ENCODE data around the gene TMOD3.
A peak's percentile ranks its signal among the peaks of the same experiment; 100 is the strongest.

TMOD3 gene

DNA sequence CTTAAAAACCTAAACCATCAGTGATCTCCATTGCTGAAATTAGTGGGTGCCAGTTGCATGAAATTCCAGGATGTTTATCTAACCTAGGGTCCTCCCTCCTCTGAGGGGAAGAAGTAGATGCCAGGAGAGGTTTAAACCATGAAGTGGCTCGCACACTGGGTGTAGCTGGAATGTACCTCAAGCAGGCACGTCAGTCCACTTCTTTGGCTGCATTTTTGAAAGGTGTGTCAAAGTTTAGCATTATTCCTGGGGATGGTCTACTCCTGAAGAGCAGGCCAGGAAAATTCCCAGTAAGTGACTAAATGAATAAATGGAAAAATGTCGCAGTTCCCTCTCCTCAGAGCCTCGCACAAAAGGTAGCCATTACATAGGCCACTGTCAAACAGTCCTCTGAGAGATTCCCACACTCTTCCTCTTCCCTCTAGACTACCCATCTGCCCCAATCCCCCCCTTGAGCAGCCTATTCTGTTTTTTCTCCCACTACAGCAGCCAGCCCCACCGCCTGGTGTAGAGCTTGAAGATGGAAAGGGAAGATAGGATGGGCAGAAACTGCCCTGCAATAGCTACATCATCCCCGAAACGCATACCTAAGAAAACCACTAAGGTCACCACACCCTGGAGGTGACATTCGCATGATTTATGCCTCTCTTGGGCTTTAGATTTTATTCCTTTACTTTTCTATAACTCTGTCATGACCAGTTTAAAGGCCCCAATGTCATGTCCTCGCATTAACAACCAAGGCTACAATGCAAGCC lies 655 bp upstream of the TMOD3 start:
- peak; percentile 15 for DNase-seq

GRCh38 chr15:51830276-51830806 lies 888 bp downstream of the TMOD3 start:
- peak; percentile 30 for DNase-seq

- DNase-seq = no peak
Observed at GRCh38 chr15:51833772-51834171, 4.3 kb downstream of the TMOD3 start.

DNA sequence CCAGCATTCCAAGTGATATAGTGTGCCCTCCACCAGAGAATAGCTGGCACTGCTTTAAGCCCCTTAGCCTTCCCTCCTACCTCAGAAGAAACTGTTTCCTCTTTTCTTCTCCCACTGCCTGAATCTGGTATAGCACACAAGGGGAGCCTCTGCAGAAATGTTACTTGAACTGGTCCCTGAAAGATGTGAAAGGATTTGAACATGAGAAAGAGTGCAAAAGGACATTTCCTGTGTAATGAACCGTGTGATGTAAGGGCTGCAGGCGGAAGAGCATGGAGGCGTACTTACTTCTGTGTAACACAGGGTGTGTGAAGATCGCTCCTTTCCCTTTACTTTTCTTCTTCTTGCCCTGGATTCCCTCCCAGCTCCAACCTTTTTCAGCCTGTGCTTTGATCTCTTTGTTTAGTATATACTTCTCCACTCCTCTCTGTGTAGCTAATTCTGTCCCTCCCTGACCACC lies 8.4 kb downstream of the TMOD3 start:
- DNase-seq = no peak

DNA sequence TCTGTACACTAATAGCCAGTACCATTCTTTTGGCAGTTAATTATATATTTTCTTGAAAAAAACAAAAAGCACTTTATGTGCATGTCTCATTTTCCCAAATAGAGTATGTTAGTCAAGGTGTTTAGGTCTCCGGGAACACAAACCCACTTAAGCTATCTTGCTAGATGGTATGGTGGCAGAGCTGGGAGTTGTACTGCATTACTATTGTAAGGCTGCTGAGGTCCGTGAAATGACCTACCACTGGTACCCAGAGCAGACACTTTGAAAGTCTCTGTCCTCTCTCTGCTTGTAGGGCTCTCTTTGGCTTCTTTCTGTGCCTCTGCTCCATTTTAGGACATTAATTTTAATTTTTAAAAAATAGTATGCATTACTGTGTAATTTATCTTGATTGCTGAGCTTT lies 8.8 kb downstream of the TMOD3 start:
- DNase-seq = no peak

DNA sequence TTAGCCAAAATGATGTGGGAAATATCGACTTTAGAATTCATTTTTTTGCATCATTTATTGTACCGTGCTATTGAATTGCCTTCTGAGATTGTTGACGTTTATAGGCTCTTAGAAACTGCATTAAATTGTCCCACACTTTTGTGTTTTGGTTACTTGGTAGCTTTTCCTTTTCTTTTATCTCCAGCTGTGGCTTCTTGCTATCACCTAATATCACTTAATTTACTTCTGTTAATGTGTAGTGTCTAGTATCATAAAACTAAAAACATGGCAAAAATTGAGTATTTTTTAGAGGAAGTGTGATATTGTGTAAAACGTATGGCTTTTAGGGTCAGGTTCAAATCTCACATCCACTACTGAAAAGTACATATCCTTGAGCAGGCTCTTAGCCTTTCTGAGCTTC lies 11.2 kb downstream of the TMOD3 start:
- DNase-seq = no peak

DNA sequence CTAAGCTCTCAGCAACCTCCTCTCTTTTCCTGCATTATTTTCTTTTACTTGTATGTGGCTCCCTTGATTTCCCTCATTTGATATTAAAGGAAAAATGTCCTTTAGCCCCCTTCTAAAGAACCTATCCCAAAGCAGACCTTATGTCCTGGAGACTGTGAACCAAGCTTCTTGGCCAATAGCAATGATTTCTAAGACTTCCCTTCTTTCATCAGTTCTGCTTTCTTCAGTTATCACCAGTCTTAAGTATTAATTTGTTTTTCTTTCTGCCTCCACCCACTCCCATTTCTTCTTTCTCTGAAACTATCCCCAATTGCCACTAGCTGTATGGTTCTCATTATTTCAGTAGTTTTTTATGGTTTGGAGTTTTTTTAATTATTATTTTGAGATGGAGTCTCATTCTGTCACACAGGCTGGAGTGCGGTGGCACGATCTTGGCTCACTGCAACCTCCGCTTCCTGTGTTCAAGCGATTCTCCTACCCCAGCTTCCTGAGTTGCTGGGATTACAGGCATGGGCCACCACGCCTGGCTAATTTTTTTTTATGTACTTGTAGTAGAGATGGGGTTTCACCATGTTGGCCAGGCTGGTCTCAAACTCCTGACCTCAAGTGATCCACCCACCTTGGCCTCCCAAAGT lies 12.1 kb downstream of the TMOD3 start:
- no peak for DNase-seq

DNA sequence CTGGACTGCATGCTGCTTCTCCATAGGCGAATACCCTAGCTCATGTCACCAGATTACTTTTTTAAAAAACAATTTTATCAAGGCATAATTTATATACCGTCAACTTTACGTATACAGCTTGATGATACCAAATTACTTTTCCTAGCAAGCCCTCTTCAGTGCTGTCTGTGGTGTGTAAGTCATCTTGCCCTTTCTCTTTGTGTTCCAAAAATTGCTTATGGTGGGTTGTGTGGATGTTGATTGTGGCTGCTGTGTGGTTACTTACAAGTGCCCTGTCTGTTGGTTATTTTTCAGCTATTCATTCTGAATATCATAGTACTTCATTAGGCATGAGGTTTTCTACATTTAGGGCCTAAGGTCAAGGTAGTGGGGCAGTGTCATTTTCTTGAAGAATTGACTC lies 12.8 kb downstream of the TMOD3 start:
- DNase-seq = no peak

DNA sequence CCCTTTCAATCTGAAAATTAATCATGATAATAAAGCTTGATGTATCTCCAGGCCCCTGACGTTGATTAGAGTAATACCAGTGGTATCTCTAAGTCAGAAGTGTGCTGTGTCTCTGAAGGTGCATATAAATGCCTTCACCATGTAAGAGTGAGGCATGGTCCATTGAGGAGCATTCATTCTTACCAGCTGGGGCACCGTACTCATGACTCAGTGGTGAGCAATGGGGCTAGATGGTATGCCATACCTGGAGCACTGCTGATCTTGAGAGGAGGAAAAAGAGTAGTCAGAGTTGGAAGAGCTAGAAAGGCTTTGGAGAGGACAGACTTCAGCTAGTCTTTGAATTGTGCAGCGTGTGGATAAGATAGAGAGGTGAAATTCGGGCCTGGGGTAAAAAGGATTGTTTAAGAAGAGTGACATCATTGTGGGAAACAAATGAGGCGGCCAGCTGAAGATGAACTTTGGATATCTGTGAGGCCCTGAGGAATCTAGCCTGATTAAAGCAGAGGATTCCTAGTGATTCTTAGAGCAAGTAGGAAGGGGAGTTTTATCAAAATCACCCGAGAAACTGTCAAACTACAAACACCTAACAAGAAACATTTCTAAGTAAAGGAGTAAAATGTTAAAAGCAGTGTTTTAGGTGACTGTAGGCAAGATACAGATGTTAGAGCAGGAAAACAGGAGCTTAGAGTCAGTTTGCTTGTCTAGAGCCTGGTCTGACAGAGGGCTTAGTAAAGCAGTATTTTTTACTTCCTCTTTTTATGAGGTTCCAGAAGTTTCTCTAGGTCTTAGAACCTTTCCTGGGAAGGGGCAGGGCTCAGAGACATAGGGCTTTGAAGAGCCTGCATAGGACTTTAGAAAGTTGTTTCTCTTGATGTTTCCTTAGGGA lies 13.6 kb downstream of the TMOD3 start:
- peak; percentile 38 for DNase-seq

- DNase-seq = no peak
Observed at GRCh38 chr15:51844747-51845426, 15.4 kb downstream of the TMOD3 start.

GRCh38 chr15:51846066-51846462 lies 16.6 kb downstream of the TMOD3 start:
- DNase-seq = no peak

- DNase-seq = peak; percentile 65
Observed at GRCh38 chr15:51846463-51847230, 17.2 kb downstream of the TMOD3 start.

DNA sequence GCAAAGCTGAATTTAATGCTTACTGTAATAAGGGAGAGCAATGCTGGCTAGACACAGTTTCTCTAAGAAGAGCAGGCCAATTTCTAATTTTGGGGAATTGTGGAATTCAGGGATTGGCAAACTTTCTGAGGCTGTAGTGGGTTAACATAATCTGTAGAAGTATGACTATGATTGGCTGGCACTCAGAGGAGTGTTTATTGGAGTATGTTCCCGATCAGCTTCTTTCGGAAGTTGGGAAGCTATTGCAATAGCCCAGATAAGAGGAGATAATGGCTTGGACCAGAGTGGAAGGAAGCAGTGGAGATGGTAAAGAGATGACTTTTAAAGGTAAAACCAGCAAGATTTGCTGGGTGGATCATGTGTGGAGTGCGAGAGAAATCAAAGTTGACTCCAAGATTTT lies 19.4 kb downstream of the TMOD3 start:
- DNase-seq = no peak

- no peak for DNase-seq
Observed at GRCh38 chr15:51849860-51850259, 20.4 kb downstream of the TMOD3 start.

DNA sequence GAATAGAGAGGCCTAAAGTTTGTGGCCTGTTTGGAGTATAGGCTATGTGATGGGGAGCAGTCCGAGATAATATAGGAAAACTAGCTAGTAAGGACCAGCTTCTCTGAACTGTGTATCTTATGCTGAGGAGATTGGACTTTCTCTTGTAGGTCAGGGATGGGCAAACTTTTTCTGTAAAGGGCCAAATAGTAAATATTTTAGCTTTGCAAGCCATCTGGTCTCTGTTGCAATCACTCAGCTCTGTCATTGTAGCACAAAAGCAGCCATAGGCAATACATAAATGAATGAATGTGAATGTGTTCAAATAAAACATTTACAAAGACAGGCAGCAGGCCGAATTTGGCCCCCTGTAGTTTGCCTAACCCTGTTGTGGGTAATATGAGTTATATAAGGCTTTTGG lies 24.5 kb downstream of the TMOD3 start:
- DNase-seq = no peak

- DNase-seq = no peak
Observed at GRCh38 chr15:51855612-51856011, 26.2 kb downstream of the TMOD3 start.

GRCh38 chr15:51856714-51857380 lies 27.4 kb downstream of the TMOD3 start:
- DNase-seq = no peak

DNA sequence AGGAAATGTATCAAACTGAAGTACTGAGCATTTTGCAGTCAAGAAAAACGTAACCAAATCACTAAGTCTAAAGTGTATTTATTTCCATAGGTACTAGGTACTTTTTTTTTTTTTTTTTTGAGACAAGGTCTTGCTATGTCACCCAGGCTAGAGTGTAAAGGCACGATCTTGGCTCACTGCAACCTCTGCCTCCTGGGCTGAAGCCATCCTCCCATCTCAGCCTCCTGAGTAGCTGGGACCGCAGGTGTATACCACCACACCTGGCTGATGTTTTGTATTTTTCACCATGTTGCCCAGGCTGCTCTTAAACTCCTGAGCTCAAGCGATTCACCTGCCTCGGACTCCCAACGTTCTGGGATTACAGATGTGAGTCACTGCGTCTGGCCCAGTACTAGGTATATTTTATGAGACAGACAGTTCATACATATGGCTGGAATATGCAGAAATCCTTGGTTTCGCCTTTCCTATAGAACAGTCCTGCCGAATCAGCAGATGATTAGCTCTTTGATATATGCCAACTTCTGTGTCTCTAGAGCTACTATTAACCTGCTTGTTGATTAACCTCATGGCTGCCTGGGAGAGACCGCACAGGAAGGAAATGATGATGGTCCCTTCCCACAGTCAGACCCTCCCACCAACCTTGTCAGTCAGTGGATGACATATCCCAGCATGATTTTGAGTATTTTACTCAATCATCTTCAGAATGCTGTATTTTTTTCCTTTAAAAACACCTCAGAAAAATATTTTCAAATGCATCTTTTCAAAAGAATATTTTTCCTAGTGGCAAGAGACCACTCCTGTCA lies 32.3 kb downstream of the TMOD3 start:
- peak; percentile 44 for DNase-seq

- no peak for DNase-seq
Observed at GRCh38 chr15:51863131-51863530, 33.7 kb downstream of the TMOD3 start.

GRCh38 chr15:51864408-51865056 lies 35.1 kb downstream of the TMOD3 start:
- no peak for DNase-seq
